OCI-LY1 (cell line): ENCODE data around the gene HMCN2.

Source experiments
- H2AFZ ChIP-seq: fragments of 200-600 bp; sonication (generic), shearing (Covaris generic); 2 replicates; pipeline ENCODE4 v1.6.0; 2014; ENCODE audit warnings: antibody characterized with exemption, mild to moderate bottlenecking, low read length
- H3F3A ChIP-seq: fragments of 200-600 bp; sonication (generic), shearing (Covaris generic); 2 replicates; pipeline ENCODE4 v1.6.0; 2014; ENCODE audit warnings: mild to moderate bottlenecking, antibody characterized with exemption, low read length, moderate library complexity; ENCODE audit not compliant: insufficient read depth
- H3K27ac ChIP-seq: fragments of 200-600 bp; sonication (generic); 2 replicates; pipeline ENCODE4 v1.5.1; 2014; ENCODE audit warnings: low read length, mixed run types, mild to moderate bottlenecking, low read depth; ENCODE audit not compliant: poor library complexity, severe bottlenecking
- H3K27me3 ChIP-seq: fragments of 200-600 bp; sonication (generic); 2 replicates; pipeline ENCODE4 v1.6.0; 2014; ENCODE audit warnings: antibody characterized with exemption, mild to moderate bottlenecking, low read length, moderate library complexity; ENCODE audit not compliant: insufficient read depth
- H3K36me3 ChIP-seq: fragments of 200-600 bp; sonication (generic); 2 replicates; pipeline ENCODE4 v1.6.1; 2014; ENCODE audit warnings: mild to moderate bottlenecking, antibody characterized with exemption, low read length, moderate library complexity, mixed read lengths; ENCODE audit not compliant: insufficient read depth
- H3K4me1 ChIP-seq: fragments of 200-600 bp; sonication (generic); 2 replicates; pipeline ENCODE4 v1.5.1; 2014; ENCODE audit warnings: mild to moderate bottlenecking, low read length, moderate library complexity; ENCODE audit not compliant: insufficient read depth, severe bottlenecking
- H3K4me2 ChIP-seq: fragments of 200-600 bp; sonication (generic), shearing (Covaris generic); 2 replicates; pipeline ENCODE4 v1.6.1; 2014; ENCODE audit warnings: low read length
- H3K4me3 ChIP-seq: fragments of 200-600 bp; sonication (generic); 2 replicates; pipeline ENCODE4 v1.5.1; 2014; ENCODE audit warnings: low read length, low read depth, mild to moderate bottlenecking, mixed read lengths; ENCODE audit not compliant: poor library complexity, severe bottlenecking
- H3K79me2 ChIP-seq: fragments of 200-600 bp; shearing (Covaris generic); 2 replicates; pipeline ENCODE4 v1.6.1; 2016; ENCODE audit warnings: mixed run types, low read length, mixed read lengths; ENCODE audit not compliant: insufficient read depth
- H3K9ac ChIP-seq: fragments of 200-600 bp; sonication (generic), shearing (Covaris generic); 2 replicates; pipeline ENCODE4 v1.6.1; 2014; ENCODE audit warnings: mild to moderate bottlenecking, low read length, mixed read lengths
- H3K9me2 ChIP-seq: fragments of 200-600 bp; sonication (generic), shearing (Covaris generic); 2 replicates; pipeline ENCODE4 v1.6.1; 2014; ENCODE audit warnings: low read depth, mild to moderate bottlenecking, low read length, mixed read lengths
- H3K9me3 ChIP-seq: fragments of 200-600 bp; shearing (Covaris generic); 2 replicates; pipeline ENCODE4 v1.6.1; 2014; ENCODE audit warnings: low read length, mixed read lengths
- H4K20me1 ChIP-seq: fragments of 200-600 bp; sonication (generic), shearing (Covaris generic); 2 replicates; pipeline ENCODE4 v1.6.0; 2016; ENCODE audit warnings: mild to moderate bottlenecking, low read length; ENCODE audit not compliant: insufficient read depth
- CTCF ChIP-seq: fragments of 200-600 bp; sonication (generic), shearing (Covaris generic); IDR thresholded peaks from 2 replicates; pipeline ENCODE4 v1.5.1; 2017; ENCODE audit warnings: mild to moderate bottlenecking, antibody characterized with exemption, low read length, moderate library complexity, mixed read lengths
- EZH2 ChIP-seq: fragments of 200-600 bp; sonication (generic), shearing (Covaris generic); IDR thresholded peaks from 2 replicates; pipeline ENCODE4 v1.8.0; 2017; ENCODE audit warnings: borderline replicate concordance, mixed run types, mild to moderate bottlenecking, antibody characterized with exemption, low read length, moderate library complexity, mixed read lengths

The HMCN2 gene

GRCh38 chr9:130470269-130470668 is 204.7 kb downstream of the HMCN2 start:
- no peaks in the 10 kb centered on the region for H4K20me1 ChIP-seq
- H3K9me3 ChIP-seq = no peaks in the 10 kb centered on the region
- H3K4me1 ChIP-seq = no peaks in the 10 kb centered on the region
- no peaks in the 10 kb centered on the region for H3K79me2 ChIP-seq
- H3F3A ChIP-seq = no peaks in the 10 kb centered on the region
- H3K36me3 ChIP-seq = no peaks in the 10 kb centered on the region
- no peak overlapping the region for H3K4me2 ChIP-seq
- H3K27me3 ChIP-seq = peaks cover 12% of the 10 kb centered on the region; the same call in 1 of the 2 replicates
- H3K9ac ChIP-seq = no peak overlapping the region
- TF ChIP-seq EZH2 (no peak), CTCF (no peak)
- H3K4me3 ChIP-seq = no peak overlapping the region
- H3K27ac ChIP-seq = no peak overlapping the region
- no peak overlapping the region for H2AFZ ChIP-seq
- no peaks in the 10 kb centered on the region for H3K9me2 ChIP-seq

- H3K9me3 ChIP-seq = no peaks in the 10 kb centered on the region
- H3K36me3 ChIP-seq = no peaks in the 10 kb centered on the region
- no peaks in the 10 kb centered on the region for H3K79me2 ChIP-seq
- H3F3A ChIP-seq = no peaks in the 10 kb centered on the region
- no peak overlapping the region for H3K27ac ChIP-seq
- TF ChIP-seq EZH2 (no peak), CTCF (no peak)
- H3K27me3 ChIP-seq = peaks cover 12% of the 10 kb centered on the region; the same call in 1 of the 2 replicates
- H3K4me3 ChIP-seq = no peak overlapping the region
- H4K20me1 ChIP-seq = no peaks in the 10 kb centered on the region
- H3K4me1 ChIP-seq = no peaks in the 10 kb centered on the region
- H3K9me2 ChIP-seq = no peaks in the 10 kb centered on the region
- no peak overlapping the region for H3K4me2 ChIP-seq
- no peak overlapping the region for H2AFZ ChIP-seq
- H3K9ac ChIP-seq = no peak overlapping the region
Measured at GRCh38 chr9:130470950-130471349, 205.4 kb downstream of the HMCN2 start.

- Histone ChIP-seq H4K20me1 (no peaks in the 10 kb centered on the region), H3K9ac (no peak overlapping the region), H3K9me3 (no peaks in the 10 kb centered on the region), H3K4me3 (no peak overlapping the region), H3K4me1 (no peaks in the 10 kb centered on the region), H3K36me3 (no peaks in the 10 kb centered on the region), H3K4me2 (no peak overlapping the region), H3F3A (no peaks in the 10 kb centered on the region), H2AFZ (no peak overlapping the region), H3K79me2 (no peaks in the 10 kb centered on the region), H3K27ac (no peak overlapping the region), H3K9me2 (no peaks in the 10 kb centered on the region), H3K27me3 (peaks cover 12% of the 10 kb centered on the region; the same call in 1 of the 2 replicates)
- TF ChIP-seq EZH2 = no peak
- TF ChIP-seq CTCF = no peak
Measured at GRCh38 chr9:130471411-130472183, 206.0 kb downstream of the HMCN2 start.
